Measurements from ENCODE around the gene FAAP100. TPM values are rescaled to one million over a fixed set of nuclear protein-coding genes. Genes with fewer than 3 reads are reported as not detected.

The FAAP100 gene
- polyA plus RNA-seq, 1 donor from 2014 or later, result 56.3 TPM

- Histone ChIP-seq H3K4me2 (ENCODE audit: low read length) (peak overlapping the region; percentile 94), H3K36me3 (ENCODE audit: insufficient read depth, low read length) (peaks cover 23% of the 10 kb centered on the region), H3K27ac (ENCODE audit: low read length) (peak overlapping the region; percentile 99), H3F3A (ENCODE audit: insufficient read depth, low read length, poor library complexity, severe bottlenecking) (peaks cover 16% of the 10 kb centered on the region), H4K20me1 (ENCODE audit: insufficient read depth) (peaks cover 30% of the 10 kb centered on the region), H3K27me3 (ENCODE audit: insufficient read depth, low read depth, low read length) (peaks cover 14% of the 10 kb centered on the region), H3K9me2 (ENCODE audit: insufficient read depth, low read length) (no peaks in the 10 kb centered on the region), H3K4me3 (ENCODE audit: low read length) (peak overlapping the region; percentile 92), H3K9ac (ENCODE audit: low read length) (peak overlapping the region; percentile 99), H3K79me2 (replicated peaks; ENCODE audit: insufficient read depth, low read length) (peaks cover 62% of the 10 kb centered on the region), H3K9me3 (ENCODE audit: low read length) (no peaks in the 10 kb centered on the region), H2AFZ (ENCODE audit: low read depth, low read length) (no peak overlapping the region)
- TF ChIP-seq MXI1 (conservative IDR thresholded peaks at IDR 0.05; ENCODE audit: poor library complexity, severe bottlenecking) (no peak), RAD21 (conservative IDR thresholded peaks at IDR 0.05) (no peak), REST (IDR thresholded peaks at IDR 0.05; ENCODE audit: borderline replicate concordance) (no peak), SMC3 (conservative IDR thresholded peaks at IDR 0.05; ENCODE audit: poor library complexity) (no peak), EP300 (conservative IDR thresholded peaks at IDR 0.05; ENCODE audit: poor library complexity, severe bottlenecking) (no peak)
Observed at GRCh38 chr17:81514489-81514738, 37.7 kb downstream of the FAAP100 start.

GRCh38 chr17:81513753-81514488, 38.2 kb downstream of the FAAP100 start:
- no peak overlapping the region for H2AFZ ChIP-seq (ENCODE audit: low read depth, low read length)

More at GRCh38 chr17:81513753-81514488, 38.2 kb downstream of the FAAP100 start:
- Histone ChIP-seq H3K9ac (ENCODE audit: low read length) (peak overlapping the region; percentile 99), H3K9me3 (ENCODE audit: low read length) (no peaks in the 10 kb centered on the region), H3K27ac (ENCODE audit: low read length) (peak overlapping the region; percentile 99), H3K79me2 (replicated peaks; ENCODE audit: insufficient read depth, low read length) (peaks cover 67% of the 10 kb centered on the region), H3F3A (ENCODE audit: insufficient read depth, low read length, poor library complexity, severe bottlenecking) (peaks cover 16% of the 10 kb centered on the region), H3K4me2 (ENCODE audit: low read length) (peak overlapping the region; percentile 94), H3K9me2 (ENCODE audit: insufficient read depth, low read length) (no peaks in the 10 kb centered on the region), H3K27me3 (ENCODE audit: insufficient read depth, low read depth, low read length) (peaks cover 10% of the 10 kb centered on the region), H3K4me3 (ENCODE audit: low read length) (peak overlapping the region; percentile 92), H4K20me1 (ENCODE audit: insufficient read depth) (peaks cover 35% of the 10 kb centered on the region), H3K36me3 (ENCODE audit: insufficient read depth, low read length) (peaks cover 27% of the 10 kb centered on the region)
- no peak for TF ChIP-seq CTCF (IDR thresholded peaks at IDR 0.05; ENCODE audit: poor library complexity, severe bottlenecking)
- TF ChIP-seq SMC3 (conservative IDR thresholded peaks at IDR 0.05; ENCODE audit: poor library complexity), result no peak
- TF ChIP-seq EZH2 (IDR thresholded peaks at IDR 0.05; ENCODE audit: borderline replicate concordance, insufficient read depth, low read length, poor library complexity, severe bottlenecking), result no peak
- TF ChIP-seq RAD21 (conservative IDR thresholded peaks at IDR 0.05), result no peak
- peak; percentile 72 for TF ChIP-seq REST (IDR thresholded peaks at IDR 0.05; ENCODE audit: borderline replicate concordance)
- TF ChIP-seq MXI1 (conservative IDR thresholded peaks at IDR 0.05; ENCODE audit: poor library complexity, severe bottlenecking), result peak; percentile 35
- TF ChIP-seq TAF1 (IDR thresholded peaks at IDR 0.05; ENCODE audit: low read depth), result peak; percentile 20
- no peak for TF ChIP-seq EP300 (conservative IDR thresholded peaks at IDR 0.05; ENCODE audit: poor library complexity, severe bottlenecking)
- peak; percentile 50 for TF ChIP-seq POLR2AphosphoS5 (IDR thresholded peaks at IDR 0.05)
